Measurements from ENCODE around the gene CLIP2.
"Not testable (repeated sequence)": the region's sequence is repeated elsewhere in the genome, so short reads cannot be mapped to it uniquely, and the experiment has no call there.

CLIP2 gene

GRCh38 chr7:74332373-74333176 lies 43.4 kb downstream of the CLIP2 start:
- no peak for DNase-seq (ENCODE audit: low spot score)

- DNase-seq (ENCODE audit: low spot score), result no peak
These were observed 44.8 kb downstream of the CLIP2 start for GRCh38 chr7:74334030-74334429.

GRCh38 chr7:74337926-74338325 lies 48.7 kb downstream of the CLIP2 start:
- DNase-seq (ENCODE audit: low spot score), result no peak

- DNase-seq (ENCODE audit: low spot score), result no peak
These were observed 49.3 kb downstream of the CLIP2 start for GRCh38 chr7:74338366-74339108.

GRCh38 chr7:74339648-74340047 lies 50.4 kb downstream of the CLIP2 start:
- DNase-seq (ENCODE audit: low spot score), result not testable (repeated sequence)

- no peak for DNase-seq (ENCODE audit: low spot score)
These were observed 54.3 kb downstream of the CLIP2 start for GRCh38 chr7:74343281-74344131.

- no peak for DNase-seq (ENCODE audit: low spot score)
These were observed 54.9 kb downstream of the CLIP2 start for GRCh38 chr7:74344132-74344496.

- DNase-seq (ENCODE audit: low spot score), result no peak
These were observed 55.6 kb downstream of the CLIP2 start for GRCh38 chr7:74344786-74345185.

- DNase-seq (ENCODE audit: low spot score), result no peak
These were observed 56.8 kb downstream of the CLIP2 start for GRCh38 chr7:74345970-74346369.

- DNase-seq (ENCODE audit: low spot score), result no peak
These were observed 60.4 kb downstream of the CLIP2 start for GRCh38 chr7:74349621-74350020.

GRCh38 chr7:74350751-74351150 lies 61.5 kb downstream of the CLIP2 start:
- DNase-seq (ENCODE audit: low spot score), result no peak

- DNase-seq (ENCODE audit: low spot score), result no peak
These were observed 62.6 kb downstream of the CLIP2 start for GRCh38 chr7:74351836-74352235.

- DNase-seq (ENCODE audit: low spot score), result not testable (repeated sequence)
These were observed 63.4 kb downstream of the CLIP2 start for GRCh38 chr7:74352551-74353138.

- DNase-seq (ENCODE audit: low spot score), result no peak
These were observed 64.8 kb downstream of the CLIP2 start for GRCh38 chr7:74354009-74354408.

- no peak for DNase-seq (ENCODE audit: low spot score)
These were observed 65.9 kb downstream of the CLIP2 start for GRCh38 chr7:74355091-74355490.

- no peak for DNase-seq (ENCODE audit: low spot score)
These were observed 67.5 kb downstream of the CLIP2 start for GRCh38 chr7:74356589-74357315.

- DNase-seq (ENCODE audit: low spot score), result no peak
These were observed 70.8 kb downstream of the CLIP2 start for GRCh38 chr7:74360008-74360407.

- no peak for DNase-seq (ENCODE audit: low spot score)
These were observed 73.1 kb downstream of the CLIP2 start for GRCh38 chr7:74362266-74362665.

- DNase-seq (ENCODE audit: low spot score), result no peak
These were observed 74.9 kb downstream of the CLIP2 start for GRCh38 chr7:74364061-74364460.

GRCh38 chr7:74365322-74366022 lies 76.3 kb downstream of the CLIP2 start:
- DNase-seq (ENCODE audit: low spot score), result peak; percentile 90

Data from Ammon's horn (tissue), 1 donor.